ENCODE data around the gene OPRL1.

OPRL1 gene

GRCh38 chr20:64101731-64102621, 22.1 kb downstream of the OPRL1 start:
- peak; percentile 45 to 50 for DNase-seq (ENCODE audit: low read depth in 1 of 2, low spot score in 1 of 2)

- no peak for DNase-seq (ENCODE audit: low read depth in 1 of 2, low spot score in 1 of 2)
Measured at GRCh38 chr20:64102647-64103354, 22.9 kb downstream of the OPRL1 start.

GRCh38 chr20:64103871-64104666, 24.2 kb downstream of the OPRL1 start:
- DNase-seq (ENCODE audit: low read depth in 1 of 2, low spot score in 1 of 2) = no peak

GRCh38 chr20:64104667-64105451, 25.0 kb downstream of the OPRL1 start:
- DNase-seq (ENCODE audit: low read depth in 1 of 2, low spot score in 1 of 2) = no peak

GRCh38 chr20:64105846-64106434, 26.1 kb downstream of the OPRL1 start:
- DNase-seq (ENCODE audit: low read depth in 1 of 2, low spot score in 1 of 2) = no peak

- DNase-seq (ENCODE audit: low read depth in 1 of 2, low spot score in 1 of 2) = no peak
Measured at GRCh38 chr20:64106435-64106961, 26.6 kb downstream of the OPRL1 start.

- no peak for DNase-seq (ENCODE audit: low read depth in 1 of 2, low spot score in 1 of 2)
Measured at GRCh38 chr20:64106981-64107735, 27.3 kb downstream of the OPRL1 start, which contains the start of gene NPBWR2. TSS of gene NPBWR2 (minus strand) at chr20:64107565. CDS start at chr20:64106831, 734 bp downstream.

- DNase-seq (ENCODE audit: low read depth in 1 of 2, low spot score in 1 of 2) = no peak
Measured at GRCh38 chr20:64107736-64108457, 28.0 kb downstream of the OPRL1 start.

GRCh38 chr20:64108731-64109681, 29.1 kb downstream of the OPRL1 start:
- no peak for DNase-seq (ENCODE audit: low read depth in 1 of 2, low spot score in 1 of 2)

- no peak for DNase-seq (ENCODE audit: low read depth in 1 of 2, low spot score in 1 of 2)
Measured at GRCh38 chr20:64109831-64110391, 30.0 kb downstream of the OPRL1 start.

- DNase-seq (ENCODE audit: low read depth in 1 of 2, low spot score in 1 of 2) = no peak
Measured at GRCh38 chr20:64110411-64111068, 30.7 kb downstream of the OPRL1 start.

GRCh38 chr20:64111841-64112641, 32.2 kb downstream of the OPRL1 start:
- DNase-seq (ENCODE audit: low read depth in 1 of 2, low spot score in 1 of 2) = no peak

- no peak for DNase-seq (ENCODE audit: low read depth in 1 of 2, low spot score in 1 of 2)
Measured at GRCh38 chr20:64112691-64113443, 33.0 kb downstream of the OPRL1 start.

GRCh38 chr20:64113444-64113775, 33.5 kb downstream of the OPRL1 start:
- no peak for DNase-seq (ENCODE audit: low read depth in 1 of 2, low spot score in 1 of 2)

GRCh38 chr20:64113796-64114355, 34.0 kb downstream of the OPRL1 start:
- no peak for DNase-seq (ENCODE audit: low read depth in 1 of 2, low spot score in 1 of 2)
